Fibroblast of skin of abdomen (primary cell): ENCODE data around the gene ADARB2.

Source experiments
- DNase-seq: peaks from one replicate; pipeline ENCODE4 v3.0.0-alpha.2; 2013

ADARB2 gene

GRCh38 chr10:1735562-1735961, 1.8 kb downstream of the ADARB2 start:
- no peak for DNase-seq

DNA sequence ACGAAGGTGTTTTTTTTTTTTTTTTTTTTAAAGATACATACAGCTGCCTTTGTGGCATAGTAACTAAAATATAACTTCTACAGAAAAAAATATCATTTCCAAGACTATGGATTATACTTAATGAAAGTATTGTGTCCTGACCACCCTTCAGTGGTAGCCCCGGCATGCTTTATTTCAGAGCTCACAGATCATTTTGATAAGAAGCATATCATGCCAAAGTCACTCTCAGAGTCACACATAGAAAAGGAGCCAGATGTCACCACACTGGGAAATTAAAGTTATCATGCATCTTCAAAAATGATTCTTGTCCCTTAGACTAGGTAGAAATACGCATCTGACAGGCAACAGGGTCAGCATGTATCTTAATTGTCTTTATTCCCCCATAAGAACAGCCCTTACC, 3.0 kb downstream of the ADARB2 start:
- DNase-seq: no peak

DNA sequence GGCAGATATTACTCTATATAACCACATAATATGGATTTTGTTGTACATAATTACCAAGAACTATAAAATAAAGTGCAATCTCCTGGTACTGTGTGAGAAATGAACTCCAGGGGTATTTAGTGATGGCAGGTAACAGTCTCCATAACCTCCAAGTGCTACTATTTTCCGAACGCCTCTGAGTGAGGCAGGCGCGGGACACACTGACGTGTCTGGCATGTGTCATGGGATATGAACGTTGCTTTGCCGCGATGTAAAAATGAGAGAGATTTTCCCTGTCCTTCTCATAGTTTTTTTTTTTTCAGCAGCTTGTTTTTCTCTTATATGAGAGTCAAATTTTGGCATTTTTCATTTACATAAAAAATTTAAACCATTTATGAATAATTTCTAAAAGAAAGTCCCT, 3.6 kb downstream of the ADARB2 start:
- no peak for DNase-seq

DNA sequence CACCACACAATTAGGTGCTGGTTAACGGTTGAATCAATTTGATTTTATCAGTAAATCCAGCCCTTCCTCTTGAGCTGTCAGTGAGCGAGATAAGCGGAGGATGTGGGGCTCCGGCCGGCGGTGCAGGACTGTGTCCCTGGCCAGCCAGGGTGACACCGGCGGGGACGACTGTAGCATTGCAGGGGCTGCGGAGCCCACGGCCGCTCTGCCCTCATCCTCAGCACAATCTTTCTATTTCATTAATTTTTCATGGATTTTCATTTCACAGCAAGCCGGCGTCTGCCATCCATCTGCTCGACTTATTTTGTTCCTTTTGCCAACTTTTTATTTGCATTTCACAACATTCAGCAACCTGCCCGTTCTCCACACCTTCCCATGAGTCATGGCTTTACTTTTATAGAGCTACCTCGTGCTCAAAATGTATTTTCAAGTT, 4.7 kb downstream of the ADARB2 start:
- no peak for DNase-seq

- DNase-seq: no peak
Observed at GRCh38 chr10:1731592-1731991, 5.7 kb downstream of the ADARB2 start.

GRCh38 chr10:1729751-1730150, 7.6 kb downstream of the ADARB2 start:
- DNase-seq: no peak

DNA sequence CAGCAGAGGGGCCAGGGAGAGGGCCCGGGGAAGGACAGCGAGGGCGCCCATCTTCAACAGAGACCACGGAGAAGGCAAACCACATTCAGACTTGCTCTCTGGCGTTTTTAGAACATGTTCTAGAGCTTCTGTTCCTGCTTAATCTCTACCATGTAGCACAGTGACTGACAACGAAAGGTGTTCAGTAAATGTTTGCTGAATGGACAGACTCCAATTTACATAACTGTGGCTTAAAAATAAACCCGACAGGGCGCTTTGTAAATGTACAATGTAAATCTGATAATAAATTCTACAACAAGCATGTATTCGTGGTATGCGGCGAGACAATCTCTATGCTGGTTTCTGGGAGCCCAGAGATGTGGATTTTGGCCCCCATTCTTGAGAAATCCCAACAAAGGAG, 10.5 kb downstream of the ADARB2 start:
- no peak for DNase-seq

DNA sequence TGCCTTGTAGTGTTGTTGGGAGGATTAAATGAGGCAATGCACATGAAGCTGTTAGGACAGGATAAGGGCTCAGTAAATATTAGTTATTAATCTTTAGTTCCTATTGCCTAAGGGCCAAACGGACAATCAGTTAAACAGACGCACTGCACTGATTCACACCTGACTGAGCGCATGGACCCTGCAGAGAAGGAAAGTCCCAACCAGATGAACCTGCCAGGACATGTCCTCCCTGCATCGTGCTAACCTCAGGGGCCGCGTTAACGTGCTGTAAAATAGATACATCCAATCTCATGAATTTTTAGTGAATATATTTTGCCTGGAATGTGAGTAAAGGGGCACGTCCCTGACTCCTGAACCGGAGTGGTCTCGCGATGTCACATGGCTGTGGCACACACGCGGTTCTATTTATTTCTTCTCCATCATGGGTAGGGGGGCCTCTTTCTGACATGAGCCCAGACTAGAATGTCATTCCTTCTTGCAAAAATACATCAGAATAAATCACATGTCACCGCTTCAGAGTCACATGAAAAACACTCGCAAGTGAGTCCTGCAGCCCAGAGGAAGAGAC, 12.3 kb downstream of the ADARB2 start:
- no peak for DNase-seq

DNA sequence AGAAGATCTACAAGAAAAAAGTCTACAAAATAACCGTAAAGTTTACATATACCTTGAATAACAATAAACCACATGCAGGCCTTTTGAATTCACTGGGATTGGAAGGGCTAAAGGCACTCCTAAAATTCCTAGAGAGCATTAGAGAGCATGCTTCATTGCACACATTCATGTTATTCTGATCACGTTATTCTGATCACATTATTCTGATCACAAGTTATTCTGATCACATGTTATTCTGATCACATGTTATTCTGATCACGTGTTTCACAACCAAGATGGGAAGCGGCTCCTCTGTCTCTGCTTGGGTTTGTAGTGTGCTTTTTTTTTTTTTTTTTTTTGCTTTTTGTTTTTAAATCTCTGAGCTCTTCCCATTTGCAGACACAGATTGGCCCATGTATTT, 20.5 kb downstream of the ADARB2 start:
- no peak for DNase-seq

GRCh38 chr10:1715821-1716220, 21.5 kb downstream of the ADARB2 start:
- no peak for DNase-seq

GRCh38 chr10:1712944-1713671, 24.2 kb downstream of the ADARB2 start:
- no peak for DNase-seq

DNA sequence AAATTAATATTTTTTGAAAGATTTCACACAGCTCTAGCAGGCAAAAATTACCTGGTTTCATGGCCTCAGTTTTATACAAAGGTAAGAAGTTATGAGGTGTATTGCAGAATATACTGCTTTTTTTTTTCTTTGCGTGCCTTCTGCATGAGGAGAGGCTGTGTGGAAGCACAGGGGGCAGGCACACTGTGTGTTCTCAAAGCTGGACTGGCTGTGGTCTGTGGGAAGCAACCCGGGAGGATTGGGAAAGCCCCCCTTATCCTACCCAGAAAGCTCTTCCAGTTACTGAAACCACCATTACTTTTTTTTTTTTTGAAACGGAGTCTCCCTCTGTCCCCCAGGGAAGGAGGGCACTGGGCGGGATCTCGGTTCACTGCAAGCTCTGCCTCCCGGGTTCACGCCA, 25.0 kb downstream of the ADARB2 start:
- DNase-seq: no peak

- DNase-seq: no peak
Observed at GRCh38 chr10:1709161-1709560, 28.2 kb downstream of the ADARB2 start.

DNA sequence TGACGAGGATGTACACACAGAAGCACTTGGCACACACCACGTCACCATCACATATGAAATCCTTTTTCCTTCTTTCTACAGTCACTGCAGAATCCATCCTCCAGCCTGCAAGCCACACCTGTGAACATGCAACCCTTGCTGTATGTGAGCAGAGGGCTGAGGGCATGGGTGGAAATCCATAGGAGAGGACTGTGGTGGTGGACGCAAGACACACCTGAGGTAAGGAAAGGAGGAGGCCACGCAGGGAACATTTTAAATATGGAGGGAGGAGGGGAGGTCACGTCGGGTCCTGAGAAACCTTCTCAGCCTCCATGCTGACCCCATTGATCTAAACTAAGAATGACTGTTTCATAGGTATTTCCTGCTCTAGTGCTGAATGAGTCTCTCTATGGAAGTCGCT, 28.6 kb downstream of the ADARB2 start:
- no peak for DNase-seq

GRCh38 chr10:1706711-1707110, 30.6 kb downstream of the ADARB2 start:
- no peak for DNase-seq

DNA sequence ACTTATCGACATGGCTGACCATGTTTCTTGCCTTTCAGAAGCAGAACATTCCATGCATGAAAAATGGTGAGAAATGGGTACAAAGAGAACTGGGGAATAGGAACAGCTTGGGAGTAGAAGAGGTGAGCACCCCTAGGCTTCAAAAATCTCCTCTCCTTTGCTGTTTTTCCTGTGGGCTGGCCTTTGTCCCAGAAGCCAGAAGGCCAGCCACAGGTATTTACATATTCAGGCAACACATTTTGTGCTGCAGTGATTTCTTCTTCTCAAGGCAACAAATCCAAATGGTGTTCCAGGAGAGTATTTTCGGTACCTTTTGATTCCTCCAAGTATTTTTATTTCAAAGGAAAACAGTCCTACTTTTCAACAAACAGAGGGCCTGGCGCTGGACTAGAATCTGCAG, 31.1 kb downstream of the ADARB2 start:
- DNase-seq: no peak

DNA sequence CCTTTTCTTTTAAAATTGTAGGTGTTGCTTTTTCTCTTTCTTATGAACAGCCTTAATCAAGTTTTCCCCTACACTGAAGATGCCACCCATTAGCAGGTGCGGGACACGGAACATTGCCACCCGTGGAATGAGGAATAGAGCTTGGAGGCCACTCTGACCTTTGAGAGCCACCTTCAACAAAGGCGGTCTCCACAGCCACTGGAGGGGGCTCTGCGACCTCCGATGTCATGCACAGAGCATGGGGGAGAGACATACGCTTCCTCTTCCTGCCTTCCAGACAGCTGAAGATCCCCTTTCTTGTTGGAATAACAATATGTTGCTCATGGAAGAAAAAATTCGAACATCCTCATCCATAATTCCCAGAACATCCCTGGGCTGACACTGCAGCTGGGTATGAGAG, 39.1 kb downstream of the ADARB2 start:
- no peak for DNase-seq

- no peak for DNase-seq
Observed at GRCh38 chr10:1696106-1696505, 41.2 kb downstream of the ADARB2 start.

DNA sequence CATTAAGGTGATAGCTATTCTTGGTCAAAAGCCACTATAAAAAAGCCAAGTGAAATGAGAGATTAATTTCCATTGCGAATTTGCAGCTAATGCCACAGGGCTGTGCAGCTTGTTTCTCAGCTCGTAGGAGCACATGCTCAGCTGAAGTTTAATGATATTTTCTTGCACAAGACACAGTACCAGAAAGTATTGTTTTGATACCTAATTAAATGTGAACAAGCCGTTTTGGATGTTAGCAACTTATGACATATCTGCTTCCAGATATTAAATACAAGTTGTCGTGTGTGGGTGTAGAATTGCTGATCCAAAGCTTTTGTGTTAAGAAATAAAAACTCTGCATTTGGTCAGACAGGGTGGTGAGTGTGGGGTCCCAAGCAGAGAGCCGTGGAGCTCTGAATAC, 47.2 kb downstream of the ADARB2 start:
- DNase-seq: no peak

- no peak for DNase-seq
Observed at GRCh38 chr10:1688531-1688930, 48.8 kb downstream of the ADARB2 start.

DNA sequence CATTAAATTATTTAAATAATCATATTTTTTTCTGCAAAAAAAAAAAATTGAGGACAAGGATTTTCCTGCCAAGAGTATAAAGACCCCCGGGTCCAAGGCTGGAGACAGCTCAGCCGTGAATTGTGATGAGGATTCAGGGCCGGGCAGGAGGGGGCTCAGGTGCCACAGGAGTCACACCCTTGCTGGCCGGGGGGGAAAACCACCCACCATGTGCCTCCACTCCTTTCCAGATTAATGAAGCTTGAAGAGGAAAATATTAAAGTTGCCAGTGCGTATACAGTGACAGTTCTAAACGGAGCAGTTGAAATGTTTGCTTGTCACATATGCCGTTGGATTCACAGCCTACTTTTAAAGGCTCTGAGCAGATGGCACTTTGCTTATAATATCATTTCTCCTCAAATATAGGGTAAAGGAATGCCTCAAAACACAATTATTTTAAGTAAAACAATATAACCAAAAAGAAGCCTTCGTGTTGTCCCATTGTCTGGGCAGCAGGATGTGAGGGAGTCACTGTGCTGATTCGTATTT, 49.6 kb downstream of the ADARB2 start:
- no peak for DNase-seq

GRCh38 chr10:1687190-1687589, 50.1 kb downstream of the ADARB2 start:
- DNase-seq: no peak

DNA sequence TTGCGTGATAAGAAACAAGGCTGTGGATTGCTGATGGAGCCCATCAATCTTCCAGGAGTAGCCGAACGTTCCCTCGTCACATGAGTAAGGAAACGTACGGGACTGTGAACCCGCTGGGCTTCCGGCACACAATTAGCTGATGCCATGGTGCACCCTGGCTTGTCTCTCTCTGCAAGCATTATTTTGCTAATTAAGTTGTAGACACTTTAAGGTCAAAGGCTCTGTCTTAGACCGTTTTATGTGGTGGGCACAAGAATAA, 50.9 kb downstream of the ADARB2 start:
- DNase-seq: no peak

GRCh38 chr10:1685699-1686490, 51.4 kb downstream of the ADARB2 start:
- DNase-seq: no peak
